Natural killer cell (primary cell): Measurements from ENCODE around the gene MACROD2. TPM values are rescaled to one million over a fixed set of nuclear protein-coding genes. Genes with fewer than 3 reads are reported as not detected.

Source experiments
- ATAC-seq, 3 donors: fragments of 150-1000 bp in 2 of 3; fragments of 200-7000 bp in 1 of 3; cut with Tn5 transposase; 1 replicate in 1 of 3; 2 replicates in 2 of 3; pipeline ENCODE4 v1.10.0; 2021; ENCODE audit warnings: mild to moderate bottlenecking in 2 of 3, moderate library complexity in 2 of 3
- DNase-seq, 2 donors: peaks; one replicate each; pipeline versions ENCODE4 v3.0.0 to v3.0.0-alpha.2; 2013 to 2021; ENCODE audit warnings: mixed read lengths in 1 of 2
- H3K27ac ChIP-seq: one replicate; pipeline ENCODE4 v1.5.1; 2013; ENCODE audit warnings: mild to moderate bottlenecking, low read length
- H3K27me3 ChIP-seq: one replicate; pipeline ENCODE4 v1.6.1; 2013; ENCODE audit warnings: low read length; ENCODE audit not compliant: control insufficient read depth, insufficient read depth
- H3K36me3 ChIP-seq: one replicate; pipeline ENCODE4 v1.6.1; 2013; ENCODE audit warnings: low read length; ENCODE audit not compliant: control insufficient read depth, insufficient read depth
- H3K4me1 ChIP-seq: one replicate; pipeline ENCODE4 v1.6.1; 2013; ENCODE audit warnings: low read length; ENCODE audit not compliant: control insufficient read depth, insufficient read depth
- H3K4me3 ChIP-seq: one replicate; pipeline ENCODE4 v1.5.1; 2013; ENCODE audit warnings: low read length
- H3K9me3 ChIP-seq: one replicate; pipeline ENCODE4 v1.6.1; 2013; ENCODE audit warnings: low read length; ENCODE audit not compliant: control insufficient read depth, insufficient read depth
- H3K27ac Mint-ChIP-seq, 2 donors: one replicate each; pipeline ENCODE4 v1.8.0; 2022; ENCODE audit warnings: mild to moderate bottlenecking in 2 of 2, mixed read lengths in 2 of 2, moderate library complexity in 1 of 2
- H3K27me3 Mint-ChIP-seq, 2 donors: one replicate each; pipeline ENCODE4 v1.8.0; 2022; ENCODE audit warnings: low read depth in 2 of 2, mixed read lengths in 2 of 2
- H3K36me3 Mint-ChIP-seq: one replicate; pipeline ENCODE4 v1.8.0; 2022; ENCODE audit warnings: mixed read lengths
- H3K4me1 Mint-ChIP-seq, 2 donors: one replicate each; pipeline ENCODE4 v1.8.0; 2022; ENCODE audit warnings: mixed read lengths in 2 of 2
- H3K4me3 Mint-ChIP-seq: one replicate; pipeline ENCODE4 v1.8.0; 2022; ENCODE audit warnings: mild to moderate bottlenecking, moderate library complexity, mixed read lengths
- H3K9me3 Mint-ChIP-seq, 2 donors: one replicate each; pipeline ENCODE4 v1.8.0; 2022; ENCODE audit warnings: mixed read lengths in 2 of 2
- CTCF ChIP-seq: fragments of 200-600 bp; IDR thresholded peaks from one replicate; pipeline ENCODE4 v1.8.0; 2022; ENCODE audit warnings: antibody characterized with exemption
- WGBS: methylation state at CpG from one replicate; pipeline ENCODE4 v1.1.7; 2013; ENCODE audit warnings: missing lambda C conversion rate; ENCODE audit not compliant: insufficient coverage; 5-methylcytosine and 5-hydroxymethylcytosine counted together
- intact Hi-C: fragments of 100-400 bp; cut with micrococcal nuclease; formaldehyde crosslinking; loops from one replicate; pipeline ENCODE4 v1.14.2; 2022
- total RNA-seq, 4 donors: library from RNA; stranded (reverse); fragments of 120-200 nt in 1 of 4; gene quantifications; one replicate each; pipeline versions ENCODE4 v1.2.3 to v1.2.4, GENCODE V29; 2013 to 2022

MACROD2 gene
- total RNA-seq, 3 donors from 2014 or later (not counting 1 experiment from before 2014, with no cell fraction given), result 0.19 to 0.88 TPM; not detected in 1

GRCh38 chr20:14817101-14817500 lies 821.8 kb downstream of the MACROD2 start:
- no peak overlapping the region for H3K27ac ChIP-seq
- H3K4me1 Mint-ChIP-seq, result no peaks in the 10 kb centered on the region
- no peak overlapping the region for H3K27ac Mint-ChIP-seq
- DNase-seq, result no peak
- no peak for TF ChIP-seq CTCF
- no peak overlapping the region for H3K4me3 Mint-ChIP-seq
- WGBS, result 57% methylated on average over 1 of the region's 3 CpGs
- no peaks in the 10 kb centered on the region for H3K36me3 ChIP-seq
- no peaks in the 10 kb centered on the region for H3K27me3 Mint-ChIP-seq
- intact Hi-C loops, result no loop called here
- H3K9me3 ChIP-seq, result peaks cover 3% of the 10 kb centered on the region
- H3K9me3 Mint-ChIP-seq, result peaks cover 7 to 8% of the 10 kb centered on the region in 2 donors
- no peaks in the 10 kb centered on the region for H3K4me1 ChIP-seq
- no peak overlapping the region for H3K4me3 ChIP-seq
- H3K27me3 ChIP-seq, result no peaks in the 10 kb centered on the region
- no peak for ATAC-seq
- H3K36me3 Mint-ChIP-seq, result no peaks in the 10 kb centered on the region

GRCh38 chr20:14820771-14821170 lies 825.5 kb downstream of the MACROD2 start:
- no peaks in the 10 kb centered on the region for H3K36me3 Mint-ChIP-seq
- H3K27ac ChIP-seq, result no peak overlapping the region
- intact Hi-C loops, result no loop called here
- no peaks in the 10 kb centered on the region for H3K27me3 ChIP-seq
- no peak for ATAC-seq
- no peaks in the 10 kb centered on the region for H3K4me1 ChIP-seq
- no peaks in the 10 kb centered on the region for H3K36me3 ChIP-seq
- H3K4me3 Mint-ChIP-seq, result no peak overlapping the region
- TF ChIP-seq CTCF, result no peak
- WGBS, result 98% methylated on average over 9 of the region's 9 CpGs
- H3K9me3 ChIP-seq, result peaks cover 3% of the 10 kb centered on the region
- H3K27me3 Mint-ChIP-seq, result no peaks in the 10 kb centered on the region
- no peak for DNase-seq
- H3K4me1 Mint-ChIP-seq, result no peaks in the 10 kb centered on the region
- H3K27ac Mint-ChIP-seq, result no peak overlapping the region
- H3K9me3 Mint-ChIP-seq, result peaks cover 8% of the 10 kb centered on the region in 2 donors
- no peak overlapping the region for H3K4me3 ChIP-seq

- 67% methylated on average over 3 of the region's 3 CpGs for whole genome bisulfite sequencing
- Mint-ChIP-seq H3K9me3 (peaks cover 8% of the 10 kb centered on the region in 2 donors), H3K4me1 (no peaks in the 10 kb centered on the region), H3K27me3 (no peaks in the 10 kb centered on the region), H3K27ac (no peak overlapping the region), H3K4me3 (no peak overlapping the region), H3K36me3 (no peaks in the 10 kb centered on the region)
- Histone ChIP-seq H3K9me3 (peaks cover 3% of the 10 kb centered on the region), H3K4me3 (no peak overlapping the region), H3K4me1 (no peaks in the 10 kb centered on the region), H3K36me3 (no peaks in the 10 kb centered on the region), H3K27ac (no peak overlapping the region), H3K27me3 (no peaks in the 10 kb centered on the region)
- no peak for DNase-seq
- TF ChIP-seq CTCF, result no peak
- ATAC-seq, result no peak
- intact Hi-C loops, result no loop called here
Measured at GRCh38 chr20:14821251-14821650, 825.9 kb downstream of the MACROD2 start.

- 91% methylated on average over 4 of the region's 4 CpGs for WGBS
- H3K4me3 Mint-ChIP-seq, result no peak overlapping the region
- no peak for TF ChIP-seq CTCF
- H3K9me3 Mint-ChIP-seq, result peaks cover 2 to 5% of the 10 kb centered on the region in 2 donors
- no peaks in the 10 kb centered on the region for H3K36me3 ChIP-seq
- H3K4me1 Mint-ChIP-seq, result no peaks in the 10 kb centered on the region
- no peaks in the 10 kb centered on the region for H3K36me3 Mint-ChIP-seq
- no peak overlapping the region for H3K4me3 ChIP-seq
- intact Hi-C loops, result no loop called here
- DNase-seq, result no peak
- no peak for ATAC-seq
- no peaks in the 10 kb centered on the region for H3K27me3 Mint-ChIP-seq
- no peak overlapping the region for H3K27ac ChIP-seq
- no peaks in the 10 kb centered on the region for H3K4me1 ChIP-seq
- H3K9me3 ChIP-seq, result no peaks in the 10 kb centered on the region
- H3K27ac Mint-ChIP-seq, result no peak overlapping the region
- no peaks in the 10 kb centered on the region for H3K27me3 ChIP-seq
Measured at GRCh38 chr20:14824996-14825395, 829.7 kb downstream of the MACROD2 start.
